ENCODE data around the gene WFDC5.
"Not testable (repeated sequence)": the region's sequence is repeated elsewhere in the genome, so short reads cannot be mapped to it uniquely, and the experiment has no call there.

Gene WFDC5

GRCh38 chr20:45090481-45090880 lies 24.5 kb downstream of the WFDC5 start:
- DNase-seq = no peak

GRCh38 chr20:45088247-45088646 lies 26.7 kb downstream of the WFDC5 start:
- no peak for DNase-seq

GRCh38 chr20:45087814-45088213 lies 27.2 kb downstream of the WFDC5 start:
- DNase-seq = no peak

- DNase-seq = no peak
These were observed 27.7 kb downstream of the WFDC5 start for GRCh38 chr20:45087097-45087790.

- DNase-seq = no peak
These were observed 29.1 kb downstream of the WFDC5 start for GRCh38 chr20:45085867-45086266.

GRCh38 chr20:45085289-45085688 lies 29.7 kb downstream of the WFDC5 start:
- no peak for DNase-seq

GRCh38 chr20:45083127-45083526 lies 31.8 kb downstream of the WFDC5 start:
- no peak for DNase-seq

- no peak for DNase-seq
These were observed 32.5 kb downstream of the WFDC5 start for GRCh38 chr20:45082468-45082867.

- no peak for DNase-seq
These were observed 33.9 kb downstream of the WFDC5 start for GRCh38 chr20:45080867-45081624.

GRCh38 chr20:45077559-45077958 lies 37.4 kb downstream of the WFDC5 start:
- DNase-seq = no peak

- no peak for DNase-seq
These were observed 41.8 kb downstream of the WFDC5 start for GRCh38 chr20:45073221-45073620.

GRCh38 chr20:45072066-45072465 lies 42.9 kb downstream of the WFDC5 start:
- no peak for DNase-seq

GRCh38 chr20:45070932-45071632 lies 43.9 kb downstream of the WFDC5 start:
- DNase-seq = no peak

GRCh38 chr20:45069261-45069660 lies 45.7 kb downstream of the WFDC5 start:
- no peak for DNase-seq

- DNase-seq = no peak
These were observed 47.4 kb downstream of the WFDC5 start for GRCh38 chr20:45067558-45067957.

GRCh38 chr20:45067087-45067486 lies 47.9 kb downstream of the WFDC5 start:
- no peak for DNase-seq

- no peak for DNase-seq
These were observed 48.6 kb downstream of the WFDC5 start for GRCh38 chr20:45066372-45066771.

- no peak for DNase-seq
These were observed 50.2 kb downstream of the WFDC5 start for GRCh38 chr20:45064812-45065211.

GRCh38 chr20:45063107-45063506 lies 51.9 kb downstream of the WFDC5 start:
- not testable (repeated sequence) for DNase-seq

GRCh38 chr20:45061244-45061643 lies 53.7 kb downstream of the WFDC5 start:
- peak in 1 of 56 donors; percentile 63 for DNase-seq

GRCh38 chr20:45060294-45060693 lies 54.7 kb downstream of the WFDC5 start:
- no peak for DNase-seq

All from nucleus accumbens (tissue), 56 donors.